Glutamatergic neuron (in vitro differentiated cells): ENCODE results near the gene GPR160. TPM values are rescaled to one million over a fixed set of nuclear protein-coding genes. Genes with fewer than 3 reads are reported as not detected.

Experiments used
- DNase-seq: peaks from one replicate; pipeline ENCODE4 v3.0.0; 2022
- H3K27ac Mint-ChIP-seq: one replicate; pipeline ENCODE4 v1.8.0; 2020; ENCODE audit warnings: mild to moderate bottlenecking, mixed read lengths, inconsistent platforms; ENCODE audit not compliant: unreplicated experiment
- H3K27me3 Mint-ChIP-seq: one replicate; pipeline ENCODE4 v1.8.0; 2020; ENCODE audit warnings: mild to moderate bottlenecking, moderate library complexity, mixed read lengths, inconsistent platforms; ENCODE audit not compliant: unreplicated experiment
- H3K36me3 Mint-ChIP-seq: one replicate; pipeline ENCODE4 v1.8.0; 2020; ENCODE audit warnings: mild to moderate bottlenecking, mixed read lengths, inconsistent platforms; ENCODE audit not compliant: unreplicated experiment
- H3K4me1 Mint-ChIP-seq: one replicate; pipeline ENCODE4 v1.8.0; 2020; ENCODE audit warnings: mild to moderate bottlenecking, low read depth, mixed read lengths, inconsistent platforms; ENCODE audit not compliant: unreplicated experiment
- H3K4me3 Mint-ChIP-seq: one replicate; pipeline ENCODE4 v1.8.0; 2020; ENCODE audit warnings: mild to moderate bottlenecking, mixed read lengths, inconsistent platforms; ENCODE audit not compliant: unreplicated experiment
- H3K9me3 Mint-ChIP-seq: one replicate; pipeline ENCODE4 v1.8.0; 2020; ENCODE audit warnings: mild to moderate bottlenecking, moderate library complexity, mixed read lengths, inconsistent platforms; ENCODE audit not compliant: unreplicated experiment
- CTCF ChIP-seq: fragments of 200-600 bp; sonication (generic); IDR thresholded peaks from one replicate; pipeline ENCODE4 v1.5.0; 2021; ENCODE audit not compliant: partially characterized antibody, unreplicated experiment
- total RNA-seq: library from RNA; stranded (reverse); fragmentation: NEBNext Ultra II Directional; extraction: Animal tissue kit (Norgen Biotek cat#: 25700); gene quantifications from one replicate; pipeline ENCODE4 v1.2.1, GENCODE V29; 2021; ENCODE audit not compliant: unreplicated experiment

Gene GPR160
- total RNA-seq, 1 donor from 2014 or later = not detected

GRCh38 chr3:170055209-170055608 lies 17.4 kb downstream of the GPR160 start:
- H3K4me1 Mint-ChIP-seq = no peaks in the 10 kb centered on the region
- DNase-seq = no peak
- no peak overlapping the region for H3K4me3 Mint-ChIP-seq
- TF ChIP-seq CTCF = no peak
- H3K9me3 Mint-ChIP-seq = no peaks in the 10 kb centered on the region
- H3K27ac Mint-ChIP-seq = no peak overlapping the region
- H3K27me3 Mint-ChIP-seq = no peaks in the 10 kb centered on the region
- no peaks in the 10 kb centered on the region for H3K36me3 Mint-ChIP-seq

GRCh38 chr3:170056710-170057454 lies 19.1 kb downstream of the GPR160 start:
- H3K9me3 Mint-ChIP-seq = no peaks in the 10 kb centered on the region
- H3K27ac Mint-ChIP-seq = no peak overlapping the region
- H3K27me3 Mint-ChIP-seq = no peaks in the 10 kb centered on the region
- no peaks in the 10 kb centered on the region for H3K4me1 Mint-ChIP-seq
- no peak for DNase-seq
- TF ChIP-seq CTCF = no peak
- no peaks in the 10 kb centered on the region for H3K36me3 Mint-ChIP-seq
- H3K4me3 Mint-ChIP-seq = no peak overlapping the region

GRCh38 chr3:170057550-170057949 lies 19.8 kb downstream of the GPR160 start:
- DNase-seq = no peak
- no peak overlapping the region for H3K27ac Mint-ChIP-seq
- no peak overlapping the region for H3K4me3 Mint-ChIP-seq
- H3K9me3 Mint-ChIP-seq = peaks cover under 1% of the 10 kb centered on the region
- H3K36me3 Mint-ChIP-seq = no peaks in the 10 kb centered on the region
- no peak for TF ChIP-seq CTCF
- H3K4me1 Mint-ChIP-seq = no peaks in the 10 kb centered on the region
- H3K27me3 Mint-ChIP-seq = no peaks in the 10 kb centered on the region

GRCh38 chr3:170058127-170058526 lies 20.3 kb downstream of the GPR160 start:
- H3K4me3 Mint-ChIP-seq = no peak overlapping the region
- no peaks in the 10 kb centered on the region for H3K27me3 Mint-ChIP-seq
- H3K36me3 Mint-ChIP-seq = no peaks in the 10 kb centered on the region
- H3K9me3 Mint-ChIP-seq = peaks cover 1% of the 10 kb centered on the region
- H3K4me1 Mint-ChIP-seq = no peaks in the 10 kb centered on the region
- no peak for DNase-seq
- H3K27ac Mint-ChIP-seq = no peak overlapping the region
- TF ChIP-seq CTCF = no peak

GRCh38 chr3:170059447-170059846 lies 21.7 kb downstream of the GPR160 start:
- no peak for TF ChIP-seq CTCF
- DNase-seq = no peak
- no peak overlapping the region for H3K27ac Mint-ChIP-seq
- no peaks in the 10 kb centered on the region for H3K4me1 Mint-ChIP-seq
- H3K9me3 Mint-ChIP-seq = peaks cover 1% of the 10 kb centered on the region
- no peaks in the 10 kb centered on the region for H3K36me3 Mint-ChIP-seq
- no peak overlapping the region for H3K4me3 Mint-ChIP-seq
- no peaks in the 10 kb centered on the region for H3K27me3 Mint-ChIP-seq
